ENCODE data around the gene KCNAB2. TPM values are rescaled to one million over a fixed set of nuclear protein-coding genes. Genes with fewer than 3 reads are reported as not detected.

The KCNAB2 gene
- total RNA-seq, 6 experiments from 2014 or later, result 4.4 to 14.8 (median 6.9) TPM

GRCh38 chr1:5998906-5999301, 46.8 kb upstream of the KCNAB2 start:
- peak in 1 of 3 donors; percentile 24 for DNase-seq

DNA sequence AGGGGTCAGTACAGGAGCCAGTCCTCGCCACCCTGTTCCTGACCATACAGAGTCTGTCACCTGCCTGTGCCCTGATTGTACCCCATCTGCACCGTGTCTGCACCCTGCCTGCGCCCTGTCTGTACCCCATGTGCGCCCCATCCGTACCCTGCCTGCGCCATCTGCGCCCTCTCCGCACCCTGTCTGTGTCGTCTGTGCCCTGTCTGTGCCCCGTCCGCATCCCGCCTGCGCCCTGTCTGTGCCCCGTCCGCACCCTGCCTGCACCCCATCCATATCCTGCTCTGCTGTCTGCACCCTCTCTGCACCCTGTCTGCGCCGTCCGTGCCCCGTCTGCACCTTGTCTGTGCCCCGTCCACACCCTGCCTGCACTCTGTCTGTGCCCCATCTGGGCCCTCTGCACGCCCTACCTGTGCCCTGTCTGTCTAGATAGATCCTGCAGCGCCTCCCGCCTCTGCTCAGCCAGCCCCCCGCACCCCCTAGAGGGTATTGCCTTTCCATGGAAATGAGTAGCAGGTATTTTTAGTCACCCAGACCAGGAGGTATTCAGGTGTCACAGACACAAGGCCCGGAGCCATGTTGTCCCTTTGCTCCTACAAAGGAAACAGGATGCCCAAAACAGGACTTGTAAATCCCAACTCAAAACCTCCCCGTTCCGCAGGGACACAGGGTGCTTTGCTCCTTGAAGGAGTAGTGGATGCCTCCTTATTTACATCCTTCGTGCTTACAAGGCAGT, 45.8 kb upstream of the KCNAB2 start:
- intact Hi-C loops (cut with DNase I), result no loop called here
- Histone ChIP-seq H3K36me3 (no peaks in the 10 kb centered on the region), H3K27ac (no peak overlapping the region), H3K9me3 (no peaks in the 10 kb centered on the region), H3K27me3 (no peaks in the 10 kb centered on the region), H3K4me3 (no peak overlapping the region), H3K4me1 (no peaks in the 10 kb centered on the region)
- ATAC-seq (no peak), DNase-seq (peak in 1 of 3 donors; percentile 50)
- WGBS (ENCODE audit: insufficient coverage, low coverage, low lambda C conversion rate, missing lambda C conversion rate), result 75% methylated on average over 18 of the region's 28 CpGs
- no peak for TF ChIP-seq POLR2A (IDR thresholded peaks at IDR 0.05)
- TF ChIP-seq, protein P1, sequence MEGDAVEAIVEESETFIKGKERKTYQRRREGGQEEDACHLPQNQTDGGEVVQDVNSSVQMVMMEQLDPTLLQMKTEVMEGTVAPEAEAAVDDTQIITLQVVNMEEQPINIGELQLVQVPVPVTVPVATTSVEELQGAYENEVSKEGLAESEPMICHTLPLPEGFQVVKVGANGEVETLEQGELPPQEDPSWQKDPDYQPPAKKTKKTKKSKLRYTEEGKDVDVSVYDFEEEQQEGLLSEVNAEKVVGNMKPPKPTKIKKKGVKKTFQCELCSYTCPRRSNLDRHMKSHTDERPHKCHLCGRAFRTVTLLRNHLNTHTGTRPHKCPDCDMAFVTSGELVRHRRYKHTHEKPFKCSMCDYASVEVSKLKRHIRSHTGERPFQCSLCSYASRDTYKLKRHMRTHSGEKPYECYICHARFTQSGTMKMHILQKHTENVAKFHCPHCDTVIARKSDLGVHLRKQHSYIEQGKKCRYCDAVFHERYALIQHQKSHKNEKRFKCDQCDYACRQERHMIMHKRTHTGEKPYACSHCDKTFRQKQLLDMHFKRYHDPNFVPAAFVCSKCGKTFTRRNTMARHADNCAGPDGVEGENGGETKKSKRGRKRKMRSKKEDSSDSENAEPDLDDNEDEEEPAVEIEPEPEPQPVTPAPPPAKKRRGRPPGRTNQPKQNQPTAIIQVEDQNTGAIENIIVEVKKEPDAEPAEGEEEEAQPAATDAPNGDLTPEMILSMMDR (IDR thresholded peaks at IDR 0.05), result no peak

More at GRCh38 chr1:5998906-5999301, 46.8 kb upstream of the KCNAB2 start:
- Histone ChIP-seq H3K36me3 (no peaks in the 10 kb centered on the region), H3K4me3 (no peak overlapping the region), H3K27me3 (no peaks in the 10 kb centered on the region), H3K9me3 (no peaks in the 10 kb centered on the region), H3K27ac (no peak overlapping the region), H3K4me1 (no peaks in the 10 kb centered on the region)
- TF ChIP-seq, protein P1 (IDR thresholded peaks at IDR 0.05), result no peak
- no peak for TF ChIP-seq POLR2A (IDR thresholded peaks at IDR 0.05)
- intact Hi-C loops (cut with DNase I), result no loop called here
- ATAC-seq, result no peak
- WGBS (ENCODE audit: insufficient coverage, low coverage, low lambda C conversion rate, missing lambda C conversion rate), result 70% methylated on average over 3 of the region's 19 CpGs

DNA sequence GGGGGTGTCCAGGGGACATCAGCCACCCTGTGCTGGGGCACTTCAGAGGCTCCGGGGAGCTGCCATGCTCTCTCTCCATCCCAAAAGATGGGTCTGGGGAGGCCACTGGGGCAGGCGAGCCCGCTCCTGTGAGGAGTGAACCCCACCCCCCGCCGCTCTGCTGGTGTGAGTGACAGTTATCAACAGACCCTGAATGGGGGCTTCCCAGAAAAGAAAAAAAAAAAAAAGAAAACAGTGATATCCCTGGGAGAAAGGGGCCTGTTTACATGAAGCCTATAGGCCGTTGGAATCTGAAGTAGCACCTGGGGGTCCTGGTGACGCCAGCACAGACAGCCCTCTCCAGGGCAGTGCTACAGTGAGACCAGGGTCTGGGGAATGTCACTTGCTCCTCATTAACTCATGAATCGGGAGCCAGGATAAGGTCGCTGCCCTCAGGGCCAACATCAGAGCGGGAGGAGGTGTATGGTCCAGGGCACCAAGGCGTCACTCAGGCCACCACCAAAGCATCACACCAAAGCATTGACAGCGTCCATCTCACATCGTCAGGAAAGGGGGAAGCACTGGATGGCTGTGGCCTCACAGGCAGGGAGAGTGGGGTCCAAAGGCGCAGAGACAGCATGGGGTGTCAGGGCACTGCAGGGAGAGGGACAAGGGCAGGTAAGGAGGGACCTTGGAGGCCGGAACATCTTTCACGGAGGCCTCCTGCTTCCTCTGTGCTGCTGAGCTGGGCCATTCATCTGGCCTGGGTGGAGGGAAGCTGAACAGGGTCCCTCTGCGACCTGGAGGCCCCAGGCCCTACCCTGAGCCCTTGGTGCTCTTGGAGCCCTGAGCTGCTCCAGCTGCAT, 45.0 kb upstream of the KCNAB2 start:
- 80% methylated on average over 7 of the region's 17 CpGs for WGBS (ENCODE audit: insufficient coverage, low coverage, low lambda C conversion rate, missing lambda C conversion rate)
- peak in 1 of 3 donors; percentile 35 for DNase-seq

DNA sequence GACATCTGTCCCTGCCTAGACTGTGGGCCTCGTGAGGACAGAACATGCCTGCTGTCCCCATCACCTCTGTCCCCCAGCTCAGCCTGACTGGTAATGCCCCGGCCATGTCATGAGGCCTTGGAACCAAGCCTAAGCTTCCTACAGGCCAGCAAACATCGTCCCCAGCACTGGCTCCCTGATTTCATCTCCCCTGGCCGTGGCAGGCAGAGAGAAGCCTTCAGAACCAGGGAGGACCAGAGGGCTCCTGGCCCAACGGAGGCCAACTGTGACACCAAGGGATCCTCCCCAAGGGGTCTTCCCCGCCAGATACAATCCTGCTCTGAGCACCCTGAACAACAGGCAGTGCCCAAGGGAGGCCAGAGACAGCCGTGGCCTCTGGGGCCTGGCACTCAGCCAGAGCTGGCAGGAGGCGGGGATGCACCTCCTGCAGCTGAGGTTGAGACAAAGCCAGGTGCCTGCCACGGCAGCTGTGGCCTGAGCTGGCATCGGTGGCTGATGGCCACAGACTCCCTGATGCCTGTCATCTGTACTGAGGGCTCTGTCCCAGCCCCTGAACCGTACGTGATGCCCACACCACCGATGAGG, 43.6 kb upstream of the KCNAB2 start:
- Histone ChIP-seq H3K4me3 (no peak overlapping the region), H3K27me3 (no peaks in the 10 kb centered on the region), H3K4me1 (no peaks in the 10 kb centered on the region), H3K27ac (no peak overlapping the region), H3K36me3 (no peaks in the 10 kb centered on the region), H3K9me3 (no peaks in the 10 kb centered on the region)
- intact Hi-C loops (cut with DNase I), result no loop called here
- 38% methylated on average over 6 of the region's 13 CpGs for WGBS (ENCODE audit: insufficient coverage, low coverage, low lambda C conversion rate, missing lambda C conversion rate)
- TF ChIP-seq POLR2A (IDR thresholded peaks at IDR 0.05), result no peak
- TF ChIP-seq, protein P1 (IDR thresholded peaks at IDR 0.05), result no peak
- peak; percentile 34 to 48 (median 40) for ATAC-seq
- DNase-seq, result peak in 1 of 3 donors; percentile 53

More for the DNA sequence above, 45.0 kb upstream of the KCNAB2 start:
- intact Hi-C loops (cut with DNase I), result no loop called here
- TF ChIP-seq, protein P1 (IDR thresholded peaks at IDR 0.05), result no peak
- no peak for TF ChIP-seq POLR2A (IDR thresholded peaks at IDR 0.05)
- H3K36me3 ChIP-seq, result no peaks in the 10 kb centered on the region
- no peak overlapping the region for H3K4me3 ChIP-seq
- H3K4me1 ChIP-seq, result no peaks in the 10 kb centered on the region
- H3K9me3 ChIP-seq, result no peaks in the 10 kb centered on the region
- no peak overlapping the region for H3K27ac ChIP-seq
- no peaks in the 10 kb centered on the region for H3K27me3 ChIP-seq
- ATAC-seq, result no peak

Data from right lobe of liver (tissue), 6 donors.